Chondrocyte (in vitro differentiated cells): ENCODE results near the gene PSD2. TPM values are rescaled to one million over a fixed set of nuclear protein-coding genes. Genes with fewer than 3 reads are reported as not detected.

Experiments
- DNase-seq: peaks from one replicate; pipeline ENCODE4 v3.0.0; 2021; ENCODE audit warnings: mixed read lengths, low spot score
- H3K27ac Mint-ChIP-seq: one replicate; pipeline ENCODE4 v1.8.0; 2021; ENCODE audit warnings: mild to moderate bottlenecking, moderate library complexity, mixed read lengths; ENCODE audit not compliant: unreplicated experiment
- H3K27me3 Mint-ChIP-seq: 2 replicates; pipeline ENCODE4 v1.8.0; 2021; ENCODE audit warnings: low read depth, mixed read lengths
- H3K36me3 Mint-ChIP-seq: 2 replicates; pipeline ENCODE4 v1.8.0; 2021; ENCODE audit warnings: low read depth, mixed read lengths
- H3K4me1 Mint-ChIP-seq: 2 replicates; pipeline ENCODE4 v1.8.0; 2021; ENCODE audit warnings: low read depth, mild to moderate bottlenecking, mixed read lengths
- H3K4me3 Mint-ChIP-seq: one replicate; pipeline ENCODE4 v1.8.0; 2021; ENCODE audit warnings: mild to moderate bottlenecking, moderate library complexity, mixed read lengths; ENCODE audit not compliant: unreplicated experiment
- H3K9me3 Mint-ChIP-seq: 2 replicates; pipeline ENCODE4 v1.8.0; 2021; ENCODE audit warnings: low read depth, mixed read lengths
- long read RNA-seq: library from polyadenylated mRNA; stranded (forward); transcript quantifications from one replicate; pipeline ENCODE4 v2.0.0, GENCODE V29; 2021
- total RNA-seq: library from RNA; stranded (reverse); gene quantifications from 3 replicates; pipeline ENCODE4 v1.2.1, GENCODE V29; 2021
- TF ChIP-seq, protein P1 (sequence below): fragments of 200-600 bp; sonication (generic); IDR thresholded peaks from 2 replicates; pipeline ENCODE4 v1.5.0; 2021; ENCODE audit warnings: antibody characterized with exemption, mild to moderate bottlenecking, moderate library complexity

PSD2 gene
- total RNA-seq, result 0.47 to 1.5 TPM (median 0.82 TPM) in 3 replicates
- long read RNA-seq, result 0 reads

DNA sequence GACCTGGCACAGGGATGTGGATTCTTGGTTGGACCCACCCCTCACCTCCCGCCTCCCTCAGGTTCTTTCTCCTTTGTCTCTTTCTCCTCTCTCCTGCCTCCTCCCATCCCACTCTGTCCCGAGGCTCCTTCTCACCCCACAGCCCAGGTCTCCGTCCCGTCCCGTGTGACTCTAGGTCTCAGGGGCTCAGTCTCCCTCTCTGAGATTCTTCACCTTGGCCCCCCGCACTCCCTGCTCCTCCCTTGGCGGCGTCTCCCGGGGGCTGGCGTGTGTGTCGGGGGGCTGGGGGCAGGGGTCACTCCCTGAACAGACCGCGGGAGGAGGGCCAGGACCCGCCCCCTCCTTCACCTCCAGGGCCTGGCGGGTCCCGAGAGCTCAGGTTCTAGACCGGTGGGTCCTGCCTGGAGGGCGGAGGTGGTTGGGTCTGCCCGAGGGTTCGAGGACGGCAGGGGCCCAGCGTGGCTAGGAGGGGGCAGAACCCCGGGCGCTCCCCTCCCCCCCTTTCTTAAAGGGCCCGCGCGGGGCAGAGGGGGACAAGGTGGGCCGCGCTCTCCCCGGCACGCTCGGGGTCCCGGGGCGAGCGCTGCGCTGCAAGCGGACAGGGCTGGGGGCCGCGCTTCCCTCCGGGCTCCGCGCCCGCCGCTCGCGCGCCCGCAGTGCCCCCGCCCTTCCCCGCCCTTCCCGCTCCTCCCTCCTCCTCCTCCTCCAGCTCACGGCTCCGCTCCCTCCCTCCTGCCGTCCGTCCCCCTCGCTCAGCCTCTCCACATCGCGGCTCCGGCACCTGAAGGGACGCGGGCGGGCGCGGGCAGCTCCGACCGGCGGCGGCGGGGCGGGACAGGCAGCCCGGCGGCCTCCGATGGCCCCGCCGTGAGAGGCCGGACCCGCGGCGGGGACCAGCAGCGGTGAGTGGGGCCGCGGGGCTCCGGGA is at the start of gene PSD2:
TSS of gene PSD2 (plus strand) at position 735 of the 928 bp plus-strand sequence. CDS start 13,633 bp downstream, outside the sequence.
- H3K36me3 Mint-ChIP-seq, result peaks cover 1% of the 10 kb centered on the region
- no peaks in the 10 kb centered on the region for H3K9me3 Mint-ChIP-seq
- peaks cover 63% of the 10 kb centered on the region for H3K27me3 Mint-ChIP-seq
- H3K4me3 Mint-ChIP-seq, result peak within 1 kb of the TSS; percentile 35
- TF ChIP-seq, protein P1, sequence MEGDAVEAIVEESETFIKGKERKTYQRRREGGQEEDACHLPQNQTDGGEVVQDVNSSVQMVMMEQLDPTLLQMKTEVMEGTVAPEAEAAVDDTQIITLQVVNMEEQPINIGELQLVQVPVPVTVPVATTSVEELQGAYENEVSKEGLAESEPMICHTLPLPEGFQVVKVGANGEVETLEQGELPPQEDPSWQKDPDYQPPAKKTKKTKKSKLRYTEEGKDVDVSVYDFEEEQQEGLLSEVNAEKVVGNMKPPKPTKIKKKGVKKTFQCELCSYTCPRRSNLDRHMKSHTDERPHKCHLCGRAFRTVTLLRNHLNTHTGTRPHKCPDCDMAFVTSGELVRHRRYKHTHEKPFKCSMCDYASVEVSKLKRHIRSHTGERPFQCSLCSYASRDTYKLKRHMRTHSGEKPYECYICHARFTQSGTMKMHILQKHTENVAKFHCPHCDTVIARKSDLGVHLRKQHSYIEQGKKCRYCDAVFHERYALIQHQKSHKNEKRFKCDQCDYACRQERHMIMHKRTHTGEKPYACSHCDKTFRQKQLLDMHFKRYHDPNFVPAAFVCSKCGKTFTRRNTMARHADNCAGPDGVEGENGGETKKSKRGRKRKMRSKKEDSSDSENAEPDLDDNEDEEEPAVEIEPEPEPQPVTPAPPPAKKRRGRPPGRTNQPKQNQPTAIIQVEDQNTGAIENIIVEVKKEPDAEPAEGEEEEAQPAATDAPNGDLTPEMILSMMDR, result no peak
- no peak for DNase-seq
- no peak within 1 kb of the TSS for H3K27ac Mint-ChIP-seq
- H3K4me1 Mint-ChIP-seq, result peaks cover 8% of the 10 kb centered on the region

DNA sequence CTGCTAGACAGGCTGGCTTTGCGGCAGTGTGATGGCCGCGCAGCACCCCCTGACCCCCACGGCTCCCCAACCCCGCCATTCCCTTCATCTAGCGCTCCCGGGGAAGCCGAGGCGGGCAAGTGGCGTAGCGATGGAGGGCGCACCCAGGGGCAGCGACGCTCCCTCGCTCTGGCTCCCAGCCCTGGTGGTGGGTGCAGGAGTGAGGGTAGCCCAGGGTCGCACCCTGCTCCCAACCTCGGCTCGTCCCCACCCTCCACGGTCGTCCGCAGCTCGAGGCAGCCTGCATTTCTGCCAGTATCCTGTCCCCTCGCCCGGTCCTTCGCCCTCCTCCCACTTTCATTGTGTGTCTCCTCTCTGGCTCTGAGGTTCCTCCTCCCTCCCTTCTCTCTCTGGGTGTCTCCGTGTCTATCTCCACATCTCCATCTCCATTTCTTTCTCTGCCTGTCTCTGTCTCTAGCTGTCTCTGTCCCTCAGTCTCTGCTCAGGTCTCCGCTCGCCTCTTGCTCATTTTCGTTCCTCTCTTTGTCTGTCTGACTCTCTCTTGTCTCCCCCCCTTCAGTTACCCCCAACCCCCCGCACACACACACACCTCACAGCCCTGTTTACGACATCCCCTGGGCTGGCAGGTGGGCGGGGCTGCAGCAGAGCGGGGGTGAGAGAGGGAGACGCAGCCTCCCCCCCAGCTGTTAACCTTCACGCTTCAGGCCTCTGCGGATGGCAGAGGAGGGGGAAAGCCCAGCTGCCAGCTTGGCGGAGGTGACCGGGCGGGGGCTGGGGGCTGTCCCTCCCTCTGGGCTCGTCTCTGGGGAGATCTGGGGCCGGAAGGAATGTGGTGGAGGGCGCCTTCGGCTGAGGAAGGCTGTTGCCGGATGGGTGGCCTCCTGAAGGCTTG is 48.7 kb upstream of the PSD2 start:
- no peak for DNase-seq
- peak overlapping the region; percentile 64 for H3K4me3 Mint-ChIP-seq
- peaks cover 67% of the 10 kb centered on the region for H3K4me1 Mint-ChIP-seq
- H3K27me3 Mint-ChIP-seq, result no peaks in the 10 kb centered on the region
- TF ChIP-seq, protein P1, result peak; percentile 7
- H3K9me3 Mint-ChIP-seq, result no peaks in the 10 kb centered on the region
- H3K27ac Mint-ChIP-seq, result peak overlapping the region; percentile 91
- H3K36me3 Mint-ChIP-seq, result no peaks in the 10 kb centered on the region

DNA sequence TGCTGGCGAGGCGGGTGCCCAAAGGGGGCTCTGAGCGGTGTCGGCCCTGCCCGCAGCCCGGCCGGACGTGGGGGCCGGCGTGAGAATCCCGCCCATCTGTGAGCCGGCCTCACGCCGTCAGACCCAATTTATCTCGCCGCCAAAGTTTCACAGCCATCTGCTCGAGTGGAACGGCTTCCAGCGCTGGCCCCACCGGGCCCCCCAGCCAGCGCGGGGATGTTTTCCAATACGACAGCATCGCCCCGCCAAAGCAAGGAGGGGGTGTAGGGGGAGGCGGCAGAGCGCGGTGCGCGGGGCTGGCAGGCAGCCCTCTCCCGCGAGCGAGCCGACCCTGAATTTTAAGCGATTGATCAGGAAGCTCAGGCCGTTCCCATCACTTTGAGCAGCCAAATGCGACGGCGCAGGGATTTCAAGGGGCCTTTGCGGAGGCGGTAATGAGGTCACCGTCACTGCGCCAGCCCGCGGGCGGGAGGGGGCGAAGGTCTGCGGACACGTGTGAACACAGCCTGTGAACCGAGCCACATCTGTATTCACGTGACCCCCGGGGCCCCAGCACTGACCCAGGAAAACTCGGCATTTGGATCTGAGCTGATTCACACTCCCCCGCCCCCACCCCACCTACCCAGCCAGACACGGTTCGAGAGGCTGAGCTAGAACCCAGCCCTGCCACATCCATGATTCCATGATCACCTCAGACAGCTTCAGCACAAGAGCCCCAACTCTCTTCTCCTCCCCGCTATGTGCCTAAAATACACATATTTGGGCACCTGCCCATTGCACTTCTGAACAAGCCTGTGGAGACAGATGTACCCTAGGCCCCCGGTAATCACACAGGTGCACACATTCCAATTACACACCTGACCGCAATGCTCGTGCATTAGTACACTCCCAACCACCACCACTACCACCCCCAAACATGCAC is 47.8 kb upstream of the PSD2 start:
- peaks cover 69% of the 10 kb centered on the region for H3K4me1 Mint-ChIP-seq
- DNase-seq, result no peak
- no peaks in the 10 kb centered on the region for H3K27me3 Mint-ChIP-seq
- H3K27ac Mint-ChIP-seq, result peak overlapping the region; percentile 91
- H3K9me3 Mint-ChIP-seq, result no peaks in the 10 kb centered on the region
- H3K36me3 Mint-ChIP-seq, result no peaks in the 10 kb centered on the region
- H3K4me3 Mint-ChIP-seq, result peak overlapping the region; percentile 64
- TF ChIP-seq, protein P1, result no peak

DNA sequence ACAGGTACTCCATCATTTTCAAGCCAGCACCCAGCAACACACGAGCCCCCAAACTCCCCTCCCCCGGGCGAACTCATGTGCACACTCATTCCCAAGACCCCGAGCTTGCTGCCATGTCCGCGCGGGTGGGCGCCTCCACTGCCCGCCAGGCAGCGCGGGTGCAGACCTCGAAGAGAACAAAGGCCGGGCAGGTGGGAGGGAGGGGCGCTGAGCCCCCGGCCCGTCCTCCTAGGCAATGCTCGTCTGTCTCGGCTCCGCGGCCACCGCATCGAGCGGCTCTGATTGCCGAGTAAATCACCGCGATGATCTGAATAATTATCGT is 47.1 kb upstream of the PSD2 start:
- Mint-ChIP-seq H3K4me3 (no peak overlapping the region), H3K27ac (peak overlapping the region; percentile 55), H3K9me3 (no peaks in the 10 kb centered on the region), H3K4me1 (peaks cover 67% of the 10 kb centered on the region), H3K27me3 (no peaks in the 10 kb centered on the region), H3K36me3 (no peaks in the 10 kb centered on the region)
- TF ChIP-seq, protein P1, result no peak
- DNase-seq, result no peak
